Hepatocyte (in vitro differentiated cells): ENCODE results near the gene AUTS2. TPM values are rescaled to one million over a fixed set of nuclear protein-coding genes. Genes with fewer than 3 reads are reported as not detected.

ENCODE experiments used
- DNase-seq: peaks from one replicate; pipeline ENCODE4 v3.0.0-alpha.2; 2016; ENCODE audit warnings: low spot score
- H2AFZ ChIP-seq: fragments of 200-600 bp; sonication (generic); 2 replicates; pipeline ENCODE4 v1.6.0; 2016; ENCODE audit warnings: antibody characterized with exemption, mild to moderate bottlenecking
- H3K27ac ChIP-seq: fragments of 200-600 bp; sonication (generic); 2 replicates; pipeline ENCODE4 v1.5.1; 2016; ENCODE audit warnings: mild to moderate bottlenecking
- H3K27me3 ChIP-seq: fragments of 200-600 bp; sonication (generic); 2 replicates; pipeline ENCODE4 v1.6.1; 2016
- H3K36me3 ChIP-seq: fragments of 200-600 bp; sonication (generic); replicated peaks from 2 replicates; pipeline ENCODE4 v1.5.1; 2016; ENCODE audit warnings: low read depth; ENCODE audit not compliant: insufficient read depth
- H3K4me1 ChIP-seq: fragments of 200-600 bp; sonication (generic); 2 replicates; pipeline ENCODE4 v1.5.1; 2016; ENCODE audit warnings: mild to moderate bottlenecking, moderate library complexity; ENCODE audit not compliant: insufficient read depth
- H3K4me2 ChIP-seq: fragments of 200-600 bp; sonication (generic); 2 replicates; pipeline ENCODE4 v1.6.0; 2016
- H3K4me3 ChIP-seq: fragments of 200-600 bp; sonication (generic); 2 replicates; pipeline ENCODE4 v1.5.1; 2016; ENCODE audit warnings: mild to moderate bottlenecking
- H3K79me2 ChIP-seq: fragments of 200-600 bp; sonication (generic); 2 replicates; pipeline ENCODE4 v1.6.0; 2017; ENCODE audit warnings: mild to moderate bottlenecking
- H3K9me2 ChIP-seq: fragments of 200-600 bp; sonication (generic); replicated peaks from 2 replicates; pipeline ENCODE4 v1.6.0; 2017; ENCODE audit warnings: mild to moderate bottlenecking; ENCODE audit not compliant: insufficient read depth
- H3K9me3 ChIP-seq: fragments of 200-600 bp; sonication (generic); 2 replicates; pipeline ENCODE4 v1.5.1; 2016; ENCODE audit warnings: low read depth, mild to moderate bottlenecking
- H4K20me1 ChIP-seq: fragments of 200-600 bp; sonication (generic); 2 replicates; pipeline ENCODE4 v1.6.0; 2016; ENCODE audit warnings: mild to moderate bottlenecking; ENCODE audit not compliant: insufficient read depth, poor library complexity, severe bottlenecking
- EZH2 ChIP-seq: fragments of 200-600 bp; sonication (generic); IDR thresholded peaks from 2 replicates; pipeline ENCODE4 v1.6.1; 2016; ENCODE audit warnings: antibody characterized with exemption, mild to moderate bottlenecking, borderline replicate concordance
- EZH2phosphoT487 ChIP-seq: fragments of 200-600 bp; sonication (generic); IDR thresholded peaks from one replicate; pipeline ENCODE4 v1.6.1; 2018; ENCODE audit warnings: antibody characterized with exemption, mild to moderate bottlenecking, low read depth, moderate library complexity; ENCODE audit not compliant: unreplicated experiment, severe bottlenecking
- WGBS: methylation state at CpG from one replicate; pipeline ENCODE4 v1.1.6; 2016; ENCODE audit warnings: low lambda C conversion rate; ENCODE audit errors: missing lambda C conversion rate; 5-methylcytosine and 5-hydroxymethylcytosine counted together
- polyA plus RNA-seq: library from polyadenylated mRNA; unstranded; fragments of >200 nt; fragmentation: Nextera tagmentation; extraction: Ambion mirVana; gene quantifications from 2 replicates; pipeline ENCODE4 v1.2.1, GENCODE V29; 2016
- total RNA-seq: library from RNA; depleted of rRNA; stranded (reverse); fragments of >200 nt; gene quantifications from 2 replicates; pipeline ENCODE4 v1.2.3, GENCODE V29; 2014
- TF ChIP-seq, protein P1 (sequence below): fragments of 200-600 bp; sonication (generic); IDR thresholded peaks from 2 replicates; pipeline ENCODE4 v1.5.1; 2016; ENCODE audit warnings: antibody characterized with exemption, mild to moderate bottlenecking; ENCODE audit not compliant: poor library complexity

Gene AUTS2
- total and polyA plus RNA-seq, 2 experiments from 2014 or later: 34.4 to 40.9 TPM

- Histone ChIP-seq H3K36me3 (no peaks in the 10 kb centered on the region), H3K4me1 (no peaks in the 10 kb centered on the region), H3K4me2 (no peak overlapping the region), H2AFZ (no peak overlapping the region), H3K27me3 (no peaks in the 10 kb centered on the region), H3K79me2 (no peaks in the 10 kb centered on the region), H4K20me1 (no peaks in the 10 kb centered on the region), H3K27ac (no peak overlapping the region), H3K9me3 (no peaks in the 10 kb centered on the region), H3K4me3 (no peak overlapping the region), H3K9me2 (peaks cover 2% of the 10 kb centered on the region)
- DNase-seq: no peak
- 77% methylated on average over 3 of the region's 3 CpGs for WGBS
- no peak for TF ChIP-seq EZH2phosphoT487
- TF ChIP-seq, protein P1, sequence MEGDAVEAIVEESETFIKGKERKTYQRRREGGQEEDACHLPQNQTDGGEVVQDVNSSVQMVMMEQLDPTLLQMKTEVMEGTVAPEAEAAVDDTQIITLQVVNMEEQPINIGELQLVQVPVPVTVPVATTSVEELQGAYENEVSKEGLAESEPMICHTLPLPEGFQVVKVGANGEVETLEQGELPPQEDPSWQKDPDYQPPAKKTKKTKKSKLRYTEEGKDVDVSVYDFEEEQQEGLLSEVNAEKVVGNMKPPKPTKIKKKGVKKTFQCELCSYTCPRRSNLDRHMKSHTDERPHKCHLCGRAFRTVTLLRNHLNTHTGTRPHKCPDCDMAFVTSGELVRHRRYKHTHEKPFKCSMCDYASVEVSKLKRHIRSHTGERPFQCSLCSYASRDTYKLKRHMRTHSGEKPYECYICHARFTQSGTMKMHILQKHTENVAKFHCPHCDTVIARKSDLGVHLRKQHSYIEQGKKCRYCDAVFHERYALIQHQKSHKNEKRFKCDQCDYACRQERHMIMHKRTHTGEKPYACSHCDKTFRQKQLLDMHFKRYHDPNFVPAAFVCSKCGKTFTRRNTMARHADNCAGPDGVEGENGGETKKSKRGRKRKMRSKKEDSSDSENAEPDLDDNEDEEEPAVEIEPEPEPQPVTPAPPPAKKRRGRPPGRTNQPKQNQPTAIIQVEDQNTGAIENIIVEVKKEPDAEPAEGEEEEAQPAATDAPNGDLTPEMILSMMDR: no peak
- TF ChIP-seq EZH2: no peak
These were observed 784.9 kb downstream of the AUTS2 start for GRCh38 chr7:70383066-70383782.

- H3K4me3 ChIP-seq: no peak overlapping the region
- DNase-seq: no peak
- no peaks in the 10 kb centered on the region for H3K27me3 ChIP-seq
- H3K9me2 ChIP-seq: peaks cover 4% of the 10 kb centered on the region
- no peaks in the 10 kb centered on the region for H3K9me3 ChIP-seq
- H4K20me1 ChIP-seq: no peaks in the 10 kb centered on the region
- 95% methylated on average over 7 of the region's 7 CpGs for WGBS
- no peaks in the 10 kb centered on the region for H3K79me2 ChIP-seq
- H3K4me2 ChIP-seq: no peak overlapping the region
- TF ChIP-seq EZH2phosphoT487 (no peak), EZH2 (no peak)
- TF ChIP-seq, protein P1: no peak
- no peak overlapping the region for H2AFZ ChIP-seq
- no peaks in the 10 kb centered on the region for H3K36me3 ChIP-seq
- no peak overlapping the region for H3K27ac ChIP-seq
- H3K4me1 ChIP-seq: no peaks in the 10 kb centered on the region
These were observed 785.7 kb downstream of the AUTS2 start for GRCh38 chr7:70384024-70384423.

DNA sequence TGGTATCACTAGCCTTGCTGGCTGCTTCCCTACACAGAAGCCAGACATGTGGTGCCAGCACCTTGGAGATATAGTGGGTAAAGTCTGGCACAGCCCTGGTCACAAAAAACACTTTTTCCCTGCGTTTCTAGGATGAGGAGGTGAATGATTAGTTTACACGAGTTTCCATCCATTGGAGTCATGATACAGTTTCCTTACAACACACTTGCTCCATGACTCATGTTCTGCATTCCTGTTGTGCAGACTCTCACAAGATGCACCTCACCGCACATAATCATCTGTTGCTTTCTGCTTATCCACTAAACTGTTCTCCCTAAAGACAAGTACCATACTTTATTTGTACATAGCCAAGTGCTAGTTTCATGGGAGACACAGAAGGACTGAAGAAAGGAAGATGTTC is 786.6 kb downstream of the AUTS2 start:
- WGBS: 71% methylated on average over 3 of the region's 3 CpGs
- Histone ChIP-seq H3K79me2 (no peaks in the 10 kb centered on the region), H3K4me3 (no peak overlapping the region), H3K27me3 (no peaks in the 10 kb centered on the region), H4K20me1 (no peaks in the 10 kb centered on the region), H3K4me1 (no peaks in the 10 kb centered on the region), H2AFZ (no peak overlapping the region), H3K36me3 (no peaks in the 10 kb centered on the region), H3K9me2 (peaks cover 4% of the 10 kb centered on the region), H3K9me3 (no peaks in the 10 kb centered on the region), H3K27ac (no peak overlapping the region), H3K4me2 (no peak overlapping the region)
- DNase-seq: peak; percentile 32
- TF ChIP-seq, protein P1: no peak
- TF ChIP-seq EZH2phosphoT487: no peak
- no peak for TF ChIP-seq EZH2
